ENCODE data around the gene SETD1A. TPM values are rescaled to one million over a fixed set of nuclear protein-coding genes. Genes with fewer than 3 reads are reported as not detected.
A peak's percentile ranks its signal among the peaks of the same experiment; 100 is the strongest.

SETD1A gene
- total and polyA plus RNA-seq, 9 of the 15 experiments (the other 6 are each of a cell fraction or from before 2014, with no cell fraction given): 0.08 to 36.0 (median 4.2) TPM

- TF ChIP-seq ZNF445 (CRISPR knock-in tag; IDR thresholded peaks at IDR 0.05; ENCODE audit: low read depth) (no peak), GTF3C2 (IDR thresholded peaks at IDR 0.05; ENCODE audit: borderline replicate concordance, extremely low read depth, insufficient read length) (no peak), ARNT (IDR thresholded peaks at IDR 0.05) (no peak), SREBF1 (IDR thresholded peaks at IDR 0.05; ENCODE audit: borderline replicate concordance, low read depth, low read length) (no peak), ZNF639 (CRISPR knock-in tag; conservative IDR thresholded peaks at IDR 0.05 in 1 of 2, IDR thresholded peaks at IDR 0.05 in 1 of 2) (peak in 1 of 2 experiments; percentile 47; a peak in 2 of 4 replicates), PYGO2 (tag; IDR thresholded peaks at IDR 0.05) (no peak), ATF4 (CRISPR knock-in tag; IDR thresholded peaks at IDR 0.05) (no peak), NFXL1 (CRISPR knock-in tag; IDR thresholded peaks at IDR 0.05) (0 out of 2 replicates have a peak, but pooled peaks have one; percentile 22), FOXJ3 (CRISPR knock-in tag; IDR thresholded peaks at IDR 0.05) (no peak), FOXA1 (IDR thresholded peaks at IDR 0.05; ENCODE audit: borderline replicate concordance) (no peak), KLF6 (CRISPR knock-in tag; IDR thresholded peaks at IDR 0.05; ENCODE audit: borderline replicate concordance) (no peak), CREBBP (IDR thresholded peaks at IDR 0.05; ENCODE audit: low read depth, low read length) (no peak), TCF7 (IDR thresholded peaks at IDR 0.05; ENCODE audit: borderline replicate concordance) (no peak), MXD1 (CRISPR knock-in tag; IDR thresholded peaks at IDR 0.05; ENCODE audit: borderline replicate concordance, poor library complexity, severe bottlenecking) (no peak), HES1 (IDR thresholded peaks at IDR 0.05; ENCODE audit: low read depth) (no peak), MAX (CRISPR knock-in tag; IDR thresholded peaks at IDR 0.05) (peak; percentile 59), HDAC6 (IDR thresholded peaks at IDR 0.05; ENCODE audit: low read depth, low read length) (no peak), E2F5 (CRISPR knock-in tag; IDR thresholded peaks at IDR 0.05) (no peak)
Observed at GRCh38 chr16:30992931-30993816, 35.6 kb downstream of the SETD1A start (continued).
